ELF-1 (cell line): Measurements from ENCODE around the gene ZBTB7C.

Source experiments
- DNase-seq: peaks from one replicate; pipeline ENCODE4 v3.0.0-alpha.2; 2016; ENCODE audit warnings: low read depth, low spot score

Gene ZBTB7C

DNA sequence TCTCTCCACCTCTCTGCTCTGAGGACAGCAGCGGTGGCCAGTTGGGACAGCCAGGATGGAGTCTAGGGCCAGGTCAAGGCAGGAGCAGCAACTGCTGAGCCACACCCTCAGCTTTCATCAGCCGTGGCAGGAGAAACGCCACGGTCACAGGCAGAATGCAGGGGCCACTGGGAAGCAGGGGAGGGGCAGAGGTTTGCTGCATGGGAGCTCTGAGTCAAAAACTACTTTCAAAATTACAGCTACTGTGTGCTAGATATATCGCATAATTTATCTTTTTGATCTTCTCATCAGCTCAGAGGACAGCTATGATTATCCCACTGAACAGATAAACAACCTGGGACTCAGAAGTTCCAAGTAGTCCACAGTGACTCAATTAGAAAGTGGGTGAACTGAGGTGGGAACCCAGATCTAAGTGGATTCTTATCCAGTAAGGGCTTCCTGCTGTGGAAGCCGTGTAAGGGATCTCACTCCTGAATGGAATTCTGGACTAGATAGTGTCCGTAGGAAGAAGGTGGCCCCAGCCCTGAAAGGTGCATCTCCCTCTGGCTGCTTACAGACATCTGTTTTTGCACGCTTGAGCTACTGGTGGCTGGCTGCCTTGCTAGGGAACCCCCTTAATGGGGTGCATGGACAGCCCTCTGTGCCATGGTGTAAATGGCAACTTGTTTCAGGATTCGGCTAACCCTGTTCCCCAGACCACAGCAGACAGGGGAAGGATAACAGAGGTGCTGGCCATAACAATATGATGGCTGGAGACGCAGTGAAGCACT, 284.1 kb downstream of the ZBTB7C start:
- no peak for DNase-seq

DNA sequence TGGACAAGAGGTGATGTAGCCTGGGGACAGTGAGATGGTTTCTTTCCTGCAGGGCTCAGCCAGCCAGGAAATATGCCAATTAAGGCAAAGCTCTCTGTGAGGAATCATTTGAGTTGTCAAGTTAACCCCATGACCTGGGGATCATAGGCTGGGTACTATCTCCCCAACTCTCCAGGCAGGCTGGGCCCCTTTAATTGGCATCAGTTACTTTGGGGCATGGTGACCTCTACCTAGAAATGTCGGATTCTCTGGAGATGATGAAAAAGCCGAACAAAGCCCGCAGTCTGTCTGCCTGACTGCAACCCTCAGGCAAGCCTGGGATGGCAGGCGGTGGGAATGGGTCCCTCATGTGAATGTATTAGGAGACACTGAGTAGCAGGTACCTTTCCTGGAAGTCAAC, 285.2 kb downstream of the ZBTB7C start:
- no peak for DNase-seq

DNA sequence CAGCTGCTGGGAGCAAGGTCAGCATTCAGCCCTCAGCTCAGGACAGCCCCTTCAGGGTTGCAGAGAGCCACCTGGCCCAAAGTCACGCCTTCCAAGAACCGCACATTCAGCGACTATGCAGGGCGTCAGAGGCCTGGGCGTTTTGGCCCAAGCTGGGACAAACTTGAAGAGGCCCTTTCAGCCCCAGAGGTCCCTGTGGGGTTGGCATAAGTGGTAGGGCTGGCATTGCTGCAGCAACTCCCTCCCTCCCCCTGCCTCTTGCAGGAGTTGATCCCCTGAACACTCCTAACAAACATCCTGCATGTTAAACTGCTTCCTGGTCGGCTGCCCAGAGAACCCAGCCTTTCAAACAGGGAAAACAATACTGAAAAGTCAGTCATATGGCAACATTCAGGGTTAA, 285.9 kb downstream of the ZBTB7C start:
- DNase-seq, result no peak

DNA sequence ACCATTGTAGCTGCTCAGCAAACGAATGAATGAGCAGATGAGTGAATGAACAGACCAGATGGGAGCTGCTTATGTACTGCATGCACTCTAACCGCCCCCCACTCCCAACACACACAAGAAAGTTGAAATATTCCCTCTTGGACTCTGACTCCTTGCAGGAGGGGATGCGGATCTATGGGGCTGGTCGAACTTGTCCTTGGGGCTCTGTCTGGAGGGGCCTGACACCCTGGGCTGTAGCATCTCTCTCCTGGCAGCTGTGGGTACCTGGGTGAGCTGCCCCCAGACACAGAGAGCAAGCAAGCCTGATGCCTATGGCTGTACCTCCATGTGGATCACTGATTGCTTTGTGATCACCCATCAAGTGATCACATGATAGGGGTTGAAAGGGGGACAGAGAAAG, 286.4 kb downstream of the ZBTB7C start:
- DNase-seq, result no peak

DNA sequence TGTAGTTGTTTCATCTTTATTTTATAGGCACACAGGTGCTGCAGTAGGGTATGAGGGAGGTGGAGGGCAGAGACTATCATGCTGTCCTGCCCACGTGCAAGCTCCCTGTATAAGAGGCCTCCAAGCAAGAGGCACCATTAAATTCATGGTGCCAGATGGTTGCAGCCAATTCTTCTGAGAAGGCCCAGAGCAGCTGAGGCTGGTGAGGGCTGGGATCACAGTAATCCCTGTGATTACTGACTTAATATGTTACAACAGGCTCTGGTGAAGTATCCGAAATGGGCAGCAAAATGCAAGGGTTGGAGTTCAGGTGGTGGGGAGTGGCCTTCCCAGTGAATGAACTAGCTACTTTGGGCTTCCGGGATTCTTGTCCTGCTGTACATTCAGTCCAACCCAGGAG, 286.8 kb downstream of the ZBTB7C start:
- DNase-seq, result no peak

DNA sequence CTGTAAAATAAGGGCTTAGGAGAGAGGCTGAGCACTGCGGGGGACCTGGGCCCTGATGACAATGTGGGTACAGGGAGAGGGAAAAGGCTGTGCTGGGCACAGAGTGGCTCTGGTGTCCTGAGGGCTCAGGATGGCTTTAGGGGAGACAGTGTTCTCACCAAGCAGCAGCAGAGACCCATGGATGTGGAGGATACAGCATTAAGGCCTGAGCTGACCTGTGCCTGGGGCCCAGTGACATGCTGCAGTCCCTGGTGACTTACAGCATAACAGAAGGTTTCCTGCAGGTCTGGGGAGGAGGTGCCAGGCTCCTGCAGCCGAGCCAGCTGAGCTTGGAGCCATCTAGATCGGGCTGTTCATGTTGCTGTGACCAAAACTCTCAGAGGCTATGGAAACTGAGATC, 287.4 kb downstream of the ZBTB7C start:
- no peak for DNase-seq

DNA sequence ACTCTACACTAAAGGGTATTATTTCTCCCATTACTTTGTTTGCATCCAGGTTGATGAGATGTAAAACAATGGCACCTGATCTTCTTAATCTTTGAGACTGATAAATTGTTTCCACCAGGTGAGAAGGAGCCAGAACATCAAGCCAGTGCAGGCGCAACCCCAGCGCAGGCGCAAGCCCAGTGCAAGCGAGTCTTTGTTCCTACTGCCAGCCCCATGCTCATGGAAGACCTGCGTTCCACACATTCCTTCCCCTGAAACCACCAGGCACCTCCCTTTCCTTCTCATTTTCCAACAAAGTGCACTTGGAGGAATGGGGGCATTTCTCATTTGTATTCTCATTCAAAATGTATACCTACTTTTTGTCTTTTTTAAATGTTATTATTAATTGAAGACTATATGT, 290.0 kb downstream of the ZBTB7C start:
- DNase-seq, result no peak

DNA sequence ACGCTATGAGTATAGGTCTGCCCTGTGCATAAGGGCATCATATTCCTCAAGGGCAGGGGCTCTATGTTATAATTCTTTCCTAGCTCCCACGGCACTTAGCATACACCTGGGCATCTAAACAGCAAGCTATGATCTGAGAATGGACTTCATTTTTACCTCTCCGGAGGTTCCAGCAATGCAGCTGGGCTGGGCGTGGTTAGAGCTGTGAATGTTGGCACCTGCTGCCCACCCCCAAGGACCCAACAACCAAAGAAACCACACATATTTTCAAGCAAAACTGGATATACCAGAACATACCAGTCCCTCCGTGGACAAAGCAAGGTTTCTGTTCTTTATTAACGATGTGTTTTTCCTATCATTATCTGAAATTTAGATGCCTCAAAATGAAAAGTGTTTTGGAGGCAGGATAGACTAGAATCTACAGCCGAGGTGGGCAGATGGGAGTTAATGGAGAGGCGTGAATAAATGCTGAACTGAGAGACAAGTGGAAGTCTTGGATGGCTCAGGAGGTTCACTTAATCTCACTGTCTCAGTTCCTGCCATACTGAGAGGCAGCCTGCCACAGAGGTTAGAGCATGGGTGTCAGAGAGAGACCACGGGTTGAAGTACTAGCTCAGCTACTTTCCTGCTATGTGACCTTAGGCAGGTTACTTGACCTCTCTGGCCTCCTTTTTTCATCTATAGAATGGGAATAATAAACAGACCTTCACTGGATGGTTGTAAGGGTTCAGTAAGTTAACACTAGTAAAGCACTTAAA, 292.1 kb downstream of the ZBTB7C start:
- no peak for DNase-seq

DNA sequence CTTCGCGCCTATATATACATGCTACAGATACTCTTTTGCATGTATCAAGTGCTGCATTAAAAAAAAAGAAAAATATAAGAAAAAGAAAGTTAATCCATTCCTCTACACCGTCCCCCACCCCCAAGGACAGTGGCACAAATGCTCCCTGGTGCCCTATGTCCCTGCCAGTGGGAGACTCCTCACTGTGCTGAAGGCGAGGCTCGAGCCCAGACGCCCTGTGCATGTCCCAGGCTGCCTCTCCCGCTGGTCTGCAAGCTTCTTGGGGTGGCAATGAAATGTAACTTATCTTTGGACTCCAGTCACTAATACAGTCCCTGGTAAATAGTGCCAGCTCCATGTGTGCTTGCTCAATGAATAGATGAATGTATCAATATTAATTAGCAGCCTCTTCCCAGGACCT, 293.2 kb downstream of the ZBTB7C start:
- no peak for DNase-seq

DNA sequence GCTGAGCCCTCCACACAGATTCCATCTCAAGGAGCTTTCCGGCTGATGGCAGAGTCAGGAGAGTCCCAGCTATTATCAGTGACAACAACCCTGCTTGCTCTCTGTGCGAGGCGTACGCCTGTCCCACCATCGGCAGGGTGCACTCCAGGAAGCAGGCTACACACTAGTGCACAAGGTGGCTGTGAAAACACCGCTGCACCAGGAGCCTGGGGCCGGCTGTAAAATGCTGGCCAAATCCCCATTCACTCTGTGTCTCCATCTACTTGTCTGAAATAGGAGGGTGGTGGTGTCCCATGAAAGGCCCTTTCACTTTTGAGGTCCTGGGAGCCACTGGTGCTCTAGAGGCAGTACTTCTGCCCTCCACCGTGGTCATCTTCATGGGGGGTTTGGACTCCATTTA, 295.5 kb downstream of the ZBTB7C start:
- DNase-seq, result no peak

DNA sequence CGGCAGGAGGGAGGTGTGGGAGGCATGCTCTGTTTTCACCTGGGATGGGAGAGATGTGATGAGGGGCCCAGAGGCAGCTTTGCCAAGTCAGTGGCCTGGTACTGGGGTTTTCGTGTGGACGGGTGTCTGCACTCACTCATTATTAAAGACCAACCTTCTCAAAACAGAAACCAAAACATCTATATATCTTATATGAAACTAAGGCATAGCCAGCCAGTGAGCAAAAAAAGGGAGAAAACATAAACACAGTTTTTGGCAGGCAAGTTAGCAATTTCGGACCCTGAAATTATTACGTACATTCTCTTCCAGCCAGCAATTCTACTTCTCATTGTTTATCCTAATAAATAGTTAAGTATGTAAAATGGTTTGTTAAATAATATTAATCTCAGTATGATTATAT, 297.6 kb downstream of the ZBTB7C start:
- DNase-seq, result no peak

DNA sequence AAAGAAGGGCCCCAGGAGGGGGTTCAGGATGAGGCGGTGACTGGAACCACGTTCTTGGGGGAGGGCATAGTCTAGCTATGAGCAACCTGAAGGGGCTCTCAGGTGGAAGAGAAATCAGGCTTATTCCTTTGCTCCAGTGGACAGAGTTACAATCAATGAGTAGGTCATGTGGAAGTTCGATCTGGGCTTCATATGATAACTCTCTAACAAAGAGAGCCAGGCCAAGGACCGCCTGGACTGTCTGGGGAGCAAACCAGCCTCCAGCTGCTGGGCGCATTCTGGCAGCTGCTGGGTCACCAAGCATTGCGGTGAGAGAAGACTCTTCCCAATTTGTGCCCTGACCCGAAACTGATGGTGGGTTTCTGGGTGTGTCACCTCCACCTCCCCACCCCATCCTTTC, 298.4 kb downstream of the ZBTB7C start:
- no peak for DNase-seq

DNA sequence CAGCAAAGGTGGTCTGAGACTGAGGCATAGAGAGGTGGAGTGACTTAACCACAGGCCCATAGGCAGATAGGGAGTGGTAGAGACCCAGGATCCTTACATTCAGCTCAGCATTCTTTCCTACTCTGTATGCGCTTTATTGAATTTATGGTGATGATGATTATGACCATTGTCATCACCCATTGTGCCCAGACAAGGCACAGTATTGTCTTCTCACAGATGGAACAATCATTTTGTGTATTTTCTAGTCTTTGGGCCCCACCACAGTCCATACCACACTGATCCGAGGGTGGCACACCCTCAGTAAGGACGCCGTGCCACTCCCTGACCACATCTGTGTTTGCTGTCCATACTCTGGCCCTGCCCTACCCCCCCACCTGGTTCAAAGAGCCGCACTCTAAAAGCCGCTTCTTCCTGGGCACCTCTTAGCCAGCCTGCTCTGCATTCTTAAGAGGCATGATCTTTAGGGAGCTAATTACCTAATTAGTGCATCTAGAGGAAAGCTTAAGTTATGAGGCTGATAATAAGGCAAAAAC, 299.2 kb downstream of the ZBTB7C start:
- no peak for DNase-seq

DNA sequence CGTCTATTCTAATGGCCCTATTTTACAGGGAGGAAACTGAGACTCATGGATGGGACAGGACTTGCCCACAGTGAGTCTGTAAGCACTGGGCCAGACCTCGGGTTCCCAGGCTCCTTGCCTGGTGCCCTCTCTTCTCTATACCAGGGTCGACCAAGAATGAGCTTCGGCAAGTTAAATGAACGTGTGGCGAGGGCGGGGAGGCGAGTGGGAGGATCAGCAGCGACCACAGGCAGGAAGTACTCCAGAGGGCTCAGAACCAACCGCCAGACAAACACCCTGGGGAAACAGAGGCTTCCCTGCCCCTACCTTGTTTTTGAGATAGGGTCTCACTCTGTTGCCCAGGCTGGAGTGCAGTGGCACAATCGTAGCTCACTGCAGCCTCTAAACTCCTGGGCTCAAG, 301.0 kb downstream of the ZBTB7C start:
- DNase-seq, result no peak

DNA sequence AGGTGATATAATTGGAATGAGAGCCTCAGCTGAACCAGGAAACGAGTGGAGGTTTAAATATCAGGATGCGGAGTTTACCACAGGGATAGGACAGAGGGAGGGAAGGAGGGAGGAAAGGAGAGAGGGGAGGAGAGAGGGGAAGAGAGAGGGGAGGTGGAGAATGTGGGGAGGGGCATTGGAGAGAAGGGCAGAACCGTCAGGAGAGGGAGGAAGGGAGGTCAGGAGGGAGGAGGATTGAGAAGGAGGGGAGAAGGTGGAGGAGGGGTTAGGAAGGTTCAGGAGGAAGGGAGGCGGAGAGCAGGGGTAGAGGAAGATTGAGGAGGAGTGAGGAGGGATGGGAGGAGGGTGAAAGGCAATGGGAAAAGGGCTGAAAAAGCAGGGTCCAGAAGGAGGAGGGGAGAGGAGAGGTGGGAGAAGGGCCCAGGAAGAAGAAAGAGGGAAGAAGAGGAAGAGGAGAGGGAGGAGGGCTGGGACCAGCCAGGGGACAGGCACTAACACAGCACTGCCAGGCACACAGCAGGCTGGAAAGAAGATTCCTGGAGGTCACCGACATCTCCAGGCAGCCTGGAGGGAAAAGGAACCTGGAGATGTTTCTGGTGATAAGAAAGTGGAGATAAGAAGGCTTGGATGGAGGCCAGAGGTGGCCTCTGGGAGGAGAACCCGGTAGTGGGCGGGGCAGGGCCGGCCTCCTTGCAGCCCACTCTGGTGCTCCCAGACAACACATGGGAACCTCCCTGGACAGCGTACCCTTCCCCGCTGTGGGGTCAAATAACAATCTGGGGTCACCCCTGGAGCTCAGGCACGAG, 302.0 kb downstream of the ZBTB7C start:
- peak; percentile 78 for DNase-seq

DNA sequence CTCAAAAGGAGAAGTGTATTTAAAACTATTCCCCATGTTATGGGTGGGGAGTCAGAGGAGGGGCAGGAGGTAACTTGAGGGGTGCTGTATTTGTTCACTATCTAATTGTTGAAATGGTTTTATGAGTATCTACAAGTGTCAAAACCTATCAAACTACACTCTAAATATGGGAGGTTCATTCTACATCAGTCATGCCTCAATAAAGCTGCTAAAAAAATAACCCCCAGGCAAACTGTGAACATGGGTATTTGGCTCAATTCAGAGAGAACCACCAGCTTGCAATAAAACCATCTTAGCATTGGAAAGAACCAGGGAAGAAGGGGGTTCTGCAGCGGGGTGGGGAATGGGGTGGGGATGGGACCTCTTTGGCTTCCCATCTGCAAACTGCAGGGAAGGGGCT, 302.7 kb downstream of the ZBTB7C start:
- no peak for DNase-seq

DNA sequence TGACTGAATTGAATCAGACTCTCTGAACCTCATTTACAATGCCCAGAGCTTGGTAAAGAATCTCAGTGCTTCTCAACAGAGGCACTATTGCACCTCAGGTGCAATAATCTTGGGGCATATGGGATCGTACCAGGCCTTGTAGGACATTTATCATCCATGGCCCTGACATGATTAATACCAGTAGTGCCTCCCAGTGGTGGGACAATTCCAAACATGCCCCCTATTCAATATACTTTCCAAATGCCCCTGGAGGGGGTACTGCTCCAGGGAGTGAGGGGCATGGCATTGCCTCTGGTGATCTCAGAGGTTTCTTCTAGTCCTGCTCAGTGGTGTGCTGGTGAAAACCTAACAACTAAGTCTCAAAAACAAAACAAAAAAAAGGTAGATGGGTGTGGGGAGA, 303.9 kb downstream of the ZBTB7C start:
- DNase-seq, result no peak

DNA sequence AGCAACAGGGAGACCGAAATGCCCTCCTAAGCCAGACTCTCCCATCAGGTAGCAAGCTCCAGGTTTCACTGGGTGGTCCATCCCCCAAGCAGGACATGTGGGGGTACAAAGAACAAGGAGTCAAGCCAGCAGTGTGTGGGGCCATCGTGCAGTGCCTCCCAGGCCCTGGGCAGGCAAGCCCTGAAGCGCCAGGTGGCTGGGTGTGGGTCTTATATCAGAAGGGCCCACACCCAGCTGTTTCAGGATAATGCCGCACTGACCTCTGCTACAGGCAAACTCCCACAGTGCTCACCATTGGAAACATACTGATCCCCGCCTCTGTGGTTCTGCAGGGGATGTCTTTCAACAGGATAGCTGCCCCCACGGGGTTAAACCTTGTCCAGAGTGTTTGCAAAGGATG, 304.5 kb downstream of the ZBTB7C start:
- no peak for DNase-seq

DNA sequence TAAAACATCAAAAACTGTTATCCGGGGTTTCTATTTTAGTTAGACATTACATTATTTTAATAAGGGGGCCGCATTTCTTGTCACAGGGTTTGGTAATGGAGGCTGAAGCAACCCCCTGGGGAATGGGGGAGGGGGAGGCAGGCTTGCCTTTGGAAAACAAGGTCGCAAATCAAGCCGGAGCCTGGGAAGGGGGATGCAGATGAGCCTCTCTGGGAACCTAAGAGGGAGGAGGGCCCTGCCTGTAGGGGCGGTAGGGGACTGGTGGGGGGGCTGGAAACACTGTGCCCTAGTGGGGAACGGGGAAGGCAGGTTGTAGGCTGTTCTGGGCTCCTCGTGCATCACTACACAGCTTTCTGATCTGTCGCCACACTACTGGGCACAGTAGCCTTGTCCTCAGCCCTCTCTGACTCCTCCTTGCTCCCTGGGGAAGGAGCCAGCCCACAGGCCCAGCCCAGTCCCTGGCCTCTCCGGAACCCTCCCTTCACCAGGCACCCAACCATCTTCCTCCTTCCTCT, 308.5 kb downstream of the ZBTB7C start:
- peak; percentile 66 for DNase-seq

DNA sequence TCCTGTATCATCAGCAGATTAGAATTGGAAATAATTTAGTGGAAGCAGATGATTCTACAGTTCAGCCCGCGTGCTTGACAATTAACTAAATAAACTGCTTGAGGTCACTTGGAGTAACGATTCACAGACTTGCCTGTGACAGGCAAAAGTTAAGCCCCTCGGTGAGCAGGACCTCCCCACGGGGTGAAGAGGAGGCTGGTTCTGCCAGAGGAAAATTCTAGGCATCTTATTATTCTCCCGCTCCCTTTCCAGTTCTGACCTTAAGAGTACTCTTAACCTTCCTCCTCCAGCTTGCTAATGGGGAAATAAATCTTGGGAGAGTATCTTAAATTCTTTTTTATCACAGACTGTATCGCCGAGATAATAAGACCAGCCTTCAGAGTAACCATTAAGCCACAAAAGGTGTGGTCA, 309.0 kb downstream of the ZBTB7C start:
- no peak for DNase-seq

DNA sequence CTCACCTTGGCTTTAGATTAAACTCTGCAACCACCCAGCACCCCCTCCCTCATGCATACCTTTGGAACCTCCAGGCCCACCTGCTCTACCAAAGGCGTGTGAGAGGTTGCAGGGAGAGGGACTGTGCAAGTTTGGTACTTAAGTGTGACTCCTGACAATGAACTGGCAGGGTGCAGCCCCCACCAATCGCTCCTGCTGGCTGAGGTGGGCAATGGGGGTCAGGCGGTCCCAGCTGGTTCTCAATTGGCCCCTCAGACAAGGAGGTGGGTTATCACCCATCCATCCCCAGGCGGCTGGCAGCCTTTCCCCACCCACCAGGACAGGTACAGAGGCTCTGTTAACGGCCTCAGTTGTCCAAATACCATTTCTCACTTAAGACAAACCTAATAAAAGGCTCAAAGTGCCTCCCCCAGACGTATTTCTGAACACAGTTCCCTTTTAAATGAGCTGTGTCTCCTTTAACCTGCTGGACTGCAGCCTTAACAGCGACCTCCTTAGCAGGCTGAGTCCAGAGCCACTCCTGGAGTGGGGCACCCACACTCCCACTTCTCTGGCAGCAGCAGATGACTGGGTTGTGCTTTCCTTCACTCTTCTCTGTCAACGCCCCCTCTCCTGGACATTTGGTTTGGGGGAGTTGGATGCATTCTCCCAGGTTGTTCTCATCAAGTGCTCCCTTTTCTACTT, 309.6 kb downstream of the ZBTB7C start:
- no peak for DNase-seq
